Fibroblast of lung (primary cell): Measurements from ENCODE around the gene C3orf85. TPM values are rescaled to one million over a fixed set of nuclear protein-coding genes. Genes with fewer than 3 reads are reported as not detected.

ENCODE experiments used
- DNase-seq, 2 donors: peaks; one replicate each; pipeline versions ENCODE4 v3.0.0 to v3.0.0-alpha.2; 2010; ENCODE audit warnings: low read depth in 2 of 2
- H2AFZ ChIP-seq: 2 replicates; pipeline ENCODE4 v1.5.1; 2012; ENCODE audit warnings: low read length, control low read depth, inconsistent platforms
- H3K27ac ChIP-seq: 2 replicates; pipeline ENCODE4 v1.5.1; 2011; ENCODE audit warnings: low read length, control low read depth; ENCODE audit not compliant: insufficient read depth
- H3K27me3 ChIP-seq: 2 replicates; pipeline ENCODE4 v1.5.1; 2011; ENCODE audit warnings: mild to moderate bottlenecking, low read length; ENCODE audit not compliant: control insufficient read depth, insufficient read depth
- H3K36me3 ChIP-seq: 2 replicates; pipeline ENCODE4 v1.5.1; 2011; ENCODE audit warnings: low read length; ENCODE audit not compliant: control insufficient read depth, insufficient read depth
- H3K4me1 ChIP-seq: 2 replicates; pipeline ENCODE4 v1.5.1; 2011; ENCODE audit warnings: low read length; ENCODE audit not compliant: control insufficient read depth, insufficient read depth; ENCODE audit errors: extremely low read depth
- H3K4me2 ChIP-seq: 2 replicates; pipeline ENCODE4 v1.5.1; 2011; ENCODE audit warnings: low read length, control low read depth; ENCODE audit not compliant: insufficient read depth; ENCODE audit errors: extremely low read depth
- H3K4me3 ChIP-seq, 4 experiments: fragments of 200-600 bp in 1 of 4; sonication (generic) in 1 of 4; replicated peaks in 1 of 4; 2 replicates each; pipeline ENCODE4 v1.5.1; 2011 to 2016; ENCODE audit warnings: low read length in 4 of 4, low read depth in 3 of 4, mild to moderate bottlenecking in 3 of 4, control low read depth in 2 of 4, inconsistent platforms in 1 of 4, mixed read lengths in 1 of 4; ENCODE audit not compliant: insufficient read depth in 1 of 4; ENCODE audit errors: control extremely low read depth in 1 of 4
- H3K79me2 ChIP-seq: 2 replicates; pipeline ENCODE4 v1.5.1; 2012; ENCODE audit warnings: mild to moderate bottlenecking, low read length, inconsistent platforms; ENCODE audit not compliant: control insufficient read depth, insufficient read depth
- H3K9ac ChIP-seq: 2 replicates; pipeline ENCODE4 v1.5.1; 2011; ENCODE audit warnings: mild to moderate bottlenecking, low read length, control low read depth; ENCODE audit not compliant: insufficient read depth
- H3K9me3 ChIP-seq: 2 replicates; pipeline ENCODE4 v1.5.1; 2012; ENCODE audit warnings: low read depth, low read length; ENCODE audit not compliant: control insufficient read depth, insufficient read depth
- H4K20me1 ChIP-seq: 2 replicates; pipeline ENCODE4 v1.5.1; 2011; ENCODE audit warnings: low read length; ENCODE audit not compliant: control insufficient read depth, insufficient read depth; ENCODE audit errors: extremely low read depth
- EZH2 ChIP-seq: IDR thresholded peaks from 2 replicates; pipeline ENCODE4 v1.5.1; 2012; ENCODE audit warnings: low read length, control low read depth, mild to moderate bottlenecking; ENCODE audit errors: missing control alignments
- polyA plus RNA-seq, 2 donors: library from polyadenylated mRNA; depleted of rRNA in 1 of 2; stranded (reverse) in 1 of 2; unstranded in 1 of 2; fragments of >200 nt; gene quantifications; 2 replicates each; pipeline ENCODE4 v1.2.1, GENCODE V29; 2011 to 2012; ENCODE audit warnings: missing spikeins in 1 of 2
- total RNA-seq: library from RNA; depleted of rRNA; stranded (reverse); fragments of >200 nt; gene quantifications from 2 replicates; pipeline ENCODE4 v1.2.1, GENCODE V29; 2014
- TF ChIP-seq, protein P1 (sequence below), 2 donors: IDR thresholded peaks in 1 of 2; conservative IDR thresholded peaks in 1 of 2; 1 replicate in 1 of 2; 2 replicates in 1 of 2; pipeline ENCODE4 v1.5.1; 2011 to 2012; ENCODE audit warnings: low read length in 2 of 2, control low read depth in 1 of 2, inconsistent platforms in 1 of 2, low read depth in 1 of 2, mild to moderate bottlenecking in 1 of 2

C3orf85 gene
- total and polyA plus RNA-seq, 2 donors (not counting 1 experiment from before 2014, with no cell fraction given): not detected

DNA sequence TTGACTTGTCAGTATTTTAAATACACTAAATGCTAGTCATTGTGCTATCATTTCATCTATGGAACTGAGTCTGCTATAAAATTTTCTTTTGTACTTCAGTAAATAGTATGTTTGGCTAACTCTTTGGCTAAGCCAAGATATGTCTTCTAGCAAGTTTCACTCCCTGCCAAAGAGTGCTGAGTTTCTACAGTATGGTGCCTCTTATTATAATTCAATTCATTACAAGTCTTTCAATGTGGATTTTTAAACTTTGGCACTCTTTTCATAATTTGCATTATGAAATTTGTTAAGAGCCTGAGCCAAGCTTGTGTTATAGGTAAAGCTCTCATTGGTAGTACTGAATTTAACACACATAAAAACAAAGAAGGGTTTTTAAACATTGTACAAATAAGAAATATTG lies 43.0 kb upstream of the C3orf85 start:
- no peaks in the 10 kb centered on the region for H4K20me1 ChIP-seq

DNA sequence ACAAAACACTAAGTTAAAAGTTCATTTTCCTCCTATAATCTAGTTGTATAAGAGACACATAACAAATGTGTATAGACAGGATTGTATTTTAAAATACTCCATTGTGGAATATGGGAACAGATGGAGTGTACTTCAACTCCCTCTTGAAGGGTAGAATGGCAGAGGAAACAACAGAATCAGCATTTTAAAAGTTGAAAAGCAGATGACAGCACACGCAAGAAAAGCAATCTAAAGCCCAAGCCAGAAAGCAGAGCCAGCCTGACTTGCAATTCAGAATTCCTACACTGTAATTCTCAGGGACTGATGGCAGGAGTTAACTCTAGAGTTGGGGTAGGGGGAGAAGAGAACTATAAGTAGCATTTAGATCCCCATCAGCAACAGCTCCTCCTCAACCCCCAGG lies 41.4 kb upstream of the C3orf85 start:
- TF ChIP-seq EZH2: no peak
- TF ChIP-seq, protein P1, sequence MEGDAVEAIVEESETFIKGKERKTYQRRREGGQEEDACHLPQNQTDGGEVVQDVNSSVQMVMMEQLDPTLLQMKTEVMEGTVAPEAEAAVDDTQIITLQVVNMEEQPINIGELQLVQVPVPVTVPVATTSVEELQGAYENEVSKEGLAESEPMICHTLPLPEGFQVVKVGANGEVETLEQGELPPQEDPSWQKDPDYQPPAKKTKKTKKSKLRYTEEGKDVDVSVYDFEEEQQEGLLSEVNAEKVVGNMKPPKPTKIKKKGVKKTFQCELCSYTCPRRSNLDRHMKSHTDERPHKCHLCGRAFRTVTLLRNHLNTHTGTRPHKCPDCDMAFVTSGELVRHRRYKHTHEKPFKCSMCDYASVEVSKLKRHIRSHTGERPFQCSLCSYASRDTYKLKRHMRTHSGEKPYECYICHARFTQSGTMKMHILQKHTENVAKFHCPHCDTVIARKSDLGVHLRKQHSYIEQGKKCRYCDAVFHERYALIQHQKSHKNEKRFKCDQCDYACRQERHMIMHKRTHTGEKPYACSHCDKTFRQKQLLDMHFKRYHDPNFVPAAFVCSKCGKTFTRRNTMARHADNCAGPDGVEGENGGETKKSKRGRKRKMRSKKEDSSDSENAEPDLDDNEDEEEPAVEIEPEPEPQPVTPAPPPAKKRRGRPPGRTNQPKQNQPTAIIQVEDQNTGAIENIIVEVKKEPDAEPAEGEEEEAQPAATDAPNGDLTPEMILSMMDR (conservative IDR thresholded peaks at IDR 0.05 in 1 of 2, IDR thresholded peaks at IDR 0.05 in 1 of 2; ENCODE audit: low read depth in 1 of 2, low read length in 2 of 2): no peak
- no peaks in the 10 kb centered on the region for H3K27me3 ChIP-seq
- H3K27ac ChIP-seq: no peak overlapping the region
- no peaks in the 10 kb centered on the region for H3K36me3 ChIP-seq
- no peak overlapping the region for H3K4me2 ChIP-seq
- no peaks in the 10 kb centered on the region for H3K4me1 ChIP-seq
- H4K20me1 ChIP-seq: no peaks in the 10 kb centered on the region
- H3K4me3 ChIP-seq: no peak overlapping the region
- no peak overlapping the region for H3K9ac ChIP-seq
- no peak overlapping the region for H2AFZ ChIP-seq
- DNase-seq: no peak
- no peaks in the 10 kb centered on the region for H3K79me2 ChIP-seq
- no peaks in the 10 kb centered on the region for H3K9me3 ChIP-seq

More for the DNA sequence above, 43.0 kb upstream of the C3orf85 start:
- no peaks in the 10 kb centered on the region for H3K4me1 ChIP-seq
- no peaks in the 10 kb centered on the region for H3K27me3 ChIP-seq
- H2AFZ ChIP-seq: no peak overlapping the region
- H3K9me3 ChIP-seq: no peaks in the 10 kb centered on the region
- no peaks in the 10 kb centered on the region for H3K36me3 ChIP-seq
- no peak overlapping the region for H3K9ac ChIP-seq
- H3K79me2 ChIP-seq: no peaks in the 10 kb centered on the region
- H3K4me2 ChIP-seq: no peak overlapping the region
- H3K27ac ChIP-seq: no peak overlapping the region
- TF ChIP-seq, protein P1 (conservative IDR thresholded peaks at IDR 0.05 in 1 of 2, IDR thresholded peaks at IDR 0.05 in 1 of 2; ENCODE audit: low read depth in 1 of 2, low read length in 2 of 2): no peak
- no peak for TF ChIP-seq EZH2
- DNase-seq: no peak
- H3K4me3 ChIP-seq: no peak overlapping the region

DNA sequence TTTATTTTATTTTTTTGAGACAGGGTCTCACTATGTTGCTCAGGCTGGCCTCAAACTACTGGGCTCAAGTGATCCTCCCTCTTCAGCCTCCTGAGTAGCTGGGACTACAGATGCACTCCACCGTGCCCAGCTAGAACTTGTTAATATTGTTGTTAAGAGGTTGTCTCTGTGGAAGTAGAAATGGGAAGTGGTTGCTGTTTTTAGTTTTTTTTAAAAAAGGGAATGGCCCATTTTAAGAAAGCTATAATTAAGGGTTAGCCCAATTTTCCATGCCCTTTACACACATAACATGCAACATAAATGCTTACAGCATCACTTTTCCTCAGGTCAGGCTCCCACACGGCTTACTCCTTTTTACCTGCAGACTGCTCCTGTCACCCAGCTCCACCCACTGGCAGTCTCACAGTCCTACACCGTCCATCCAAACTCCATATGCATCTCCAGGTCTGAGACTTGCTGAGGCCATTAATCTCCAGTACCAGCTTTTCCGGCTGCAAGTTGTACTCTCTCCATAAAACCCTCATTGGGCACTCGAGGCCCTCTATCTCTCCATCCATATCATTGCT lies 38.4 kb upstream of the C3orf85 start:
- Histone ChIP-seq H3K36me3 (no peaks in the 10 kb centered on the region), H3K4me2 (no peak overlapping the region), H3K27me3 (no peaks in the 10 kb centered on the region), H3K4me1 (no peaks in the 10 kb centered on the region), H3K9ac (no peak overlapping the region), H3K9me3 (no peaks in the 10 kb centered on the region), H2AFZ (no peak overlapping the region), H4K20me1 (no peaks in the 10 kb centered on the region), H3K4me3 (no peak overlapping the region), H3K79me2 (no peaks in the 10 kb centered on the region), H3K27ac (no peak overlapping the region)
- no peak for DNase-seq
- TF ChIP-seq, protein P1 (conservative IDR thresholded peaks at IDR 0.05 in 1 of 2, IDR thresholded peaks at IDR 0.05 in 1 of 2; ENCODE audit: low read depth in 1 of 2, low read length in 2 of 2): no peak
- TF ChIP-seq EZH2: no peak
